NB4 (cell line): ENCODE results near the gene ADCYAP1R1.

Experiments used
- DNase-seq: peaks from one replicate; pipeline ENCODE4 v3.0.0; 2010; ENCODE audit warnings: low read depth
- H3K4me3 ChIP-seq: one replicate; pipeline ENCODE4 v1.5.1; 2011; ENCODE audit warnings: mild to moderate bottlenecking, low read depth, low read length, moderate library complexity
- MYC ChIP-seq: IDR thresholded peaks from 2 replicates; pipeline ENCODE4 v1.6.1; 2011; ENCODE audit warnings: low read depth, low read length
- POLR2A ChIP-seq: IDR thresholded peaks from 2 replicates; pipeline ENCODE4 v1.6.1; 2011; ENCODE audit warnings: mild to moderate bottlenecking; ENCODE audit not compliant: insufficient read length; ENCODE audit errors: extremely low read depth
- TF ChIP-seq, protein P1 (sequence below): IDR thresholded peaks from 2 replicates; pipeline ENCODE4 v1.6.1; 2011; ENCODE audit warnings: low read depth, low read length
- TF ChIP-seq, protein P2 (sequence below): IDR thresholded peaks from one replicate; pipeline ENCODE4 v1.5.1; 2012; ENCODE audit warnings: low read depth, low read length

ADCYAP1R1 gene

DNA sequence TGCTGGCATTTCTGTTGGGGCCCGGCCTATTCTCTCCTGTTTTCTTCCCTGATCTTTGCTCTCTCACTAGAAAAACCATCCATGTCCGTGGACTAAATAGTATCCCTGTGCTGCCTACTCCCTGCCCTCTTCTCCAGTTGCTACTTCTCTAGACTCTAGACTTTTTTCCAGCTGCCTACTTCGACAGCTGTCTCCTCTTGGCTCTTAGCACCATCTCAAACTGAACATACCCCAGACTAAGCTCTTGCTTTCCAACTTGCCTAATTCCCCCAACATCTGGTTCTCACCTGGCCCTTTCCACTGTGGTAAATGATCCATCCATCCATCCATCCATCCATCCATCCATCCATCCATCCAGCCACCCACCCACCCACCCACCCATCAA is 19.5 kb downstream of the ADCYAP1R1 start:
- H3K4me3 ChIP-seq = no peak overlapping the region
- TF ChIP-seq, protein P1, sequence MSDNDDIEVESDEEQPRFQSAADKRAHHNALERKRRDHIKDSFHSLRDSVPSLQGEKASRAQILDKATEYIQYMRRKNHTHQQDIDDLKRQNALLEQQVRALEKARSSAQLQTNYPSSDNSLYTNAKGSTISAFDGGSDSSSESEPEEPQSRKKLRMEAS = no peak
- TF ChIP-seq MYC = no peak
- TF ChIP-seq, protein P2, sequence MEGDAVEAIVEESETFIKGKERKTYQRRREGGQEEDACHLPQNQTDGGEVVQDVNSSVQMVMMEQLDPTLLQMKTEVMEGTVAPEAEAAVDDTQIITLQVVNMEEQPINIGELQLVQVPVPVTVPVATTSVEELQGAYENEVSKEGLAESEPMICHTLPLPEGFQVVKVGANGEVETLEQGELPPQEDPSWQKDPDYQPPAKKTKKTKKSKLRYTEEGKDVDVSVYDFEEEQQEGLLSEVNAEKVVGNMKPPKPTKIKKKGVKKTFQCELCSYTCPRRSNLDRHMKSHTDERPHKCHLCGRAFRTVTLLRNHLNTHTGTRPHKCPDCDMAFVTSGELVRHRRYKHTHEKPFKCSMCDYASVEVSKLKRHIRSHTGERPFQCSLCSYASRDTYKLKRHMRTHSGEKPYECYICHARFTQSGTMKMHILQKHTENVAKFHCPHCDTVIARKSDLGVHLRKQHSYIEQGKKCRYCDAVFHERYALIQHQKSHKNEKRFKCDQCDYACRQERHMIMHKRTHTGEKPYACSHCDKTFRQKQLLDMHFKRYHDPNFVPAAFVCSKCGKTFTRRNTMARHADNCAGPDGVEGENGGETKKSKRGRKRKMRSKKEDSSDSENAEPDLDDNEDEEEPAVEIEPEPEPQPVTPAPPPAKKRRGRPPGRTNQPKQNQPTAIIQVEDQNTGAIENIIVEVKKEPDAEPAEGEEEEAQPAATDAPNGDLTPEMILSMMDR = no peak
- TF ChIP-seq POLR2A = no peak
- DNase-seq = no peak

DNA sequence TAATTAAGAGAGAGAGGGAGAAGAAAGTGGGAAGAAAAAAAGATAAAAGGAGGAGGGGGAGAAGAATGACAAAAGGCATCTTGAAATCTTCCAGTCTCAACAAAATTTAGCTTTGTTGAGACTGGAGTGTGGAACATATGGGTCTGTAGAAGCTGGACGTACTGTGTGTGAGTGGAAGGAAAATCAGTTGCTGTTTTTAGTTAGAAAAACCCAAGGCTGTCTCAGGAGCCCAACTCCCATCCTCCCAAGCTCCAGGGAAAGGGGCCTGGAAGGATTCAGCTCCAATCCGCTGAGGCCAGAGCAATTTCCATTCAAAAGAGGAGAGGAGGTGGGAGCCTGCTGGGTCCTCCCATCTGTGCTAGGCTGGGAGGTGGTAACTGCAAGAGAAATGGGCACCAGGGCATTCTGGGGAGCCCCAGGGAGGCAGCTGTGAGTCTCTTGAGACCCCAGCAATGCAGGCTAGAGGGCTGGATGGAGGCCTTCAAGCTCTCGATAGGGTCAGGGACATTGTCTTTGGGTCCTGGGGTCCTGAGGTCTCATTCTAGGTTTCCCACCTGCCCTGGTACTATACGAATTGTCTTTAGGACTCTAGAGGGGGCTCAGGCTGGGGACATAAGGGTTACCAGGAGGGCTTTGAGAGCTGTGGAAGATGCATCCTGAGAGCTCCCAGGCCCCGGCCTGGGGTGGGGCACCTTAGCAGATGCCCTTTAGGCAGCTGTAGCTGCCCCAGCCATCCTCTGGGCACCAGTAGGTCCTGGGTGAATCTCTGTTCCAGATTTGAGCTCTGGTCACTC is 21.4 kb downstream of the ADCYAP1R1 start:
- no peak overlapping the region for H3K4me3 ChIP-seq
- no peak for DNase-seq
- TF ChIP-seq POLR2A (no peak), MYC (no peak)
- TF ChIP-seq, protein P1 = no peak
- TF ChIP-seq, protein P2 = no peak

DNA sequence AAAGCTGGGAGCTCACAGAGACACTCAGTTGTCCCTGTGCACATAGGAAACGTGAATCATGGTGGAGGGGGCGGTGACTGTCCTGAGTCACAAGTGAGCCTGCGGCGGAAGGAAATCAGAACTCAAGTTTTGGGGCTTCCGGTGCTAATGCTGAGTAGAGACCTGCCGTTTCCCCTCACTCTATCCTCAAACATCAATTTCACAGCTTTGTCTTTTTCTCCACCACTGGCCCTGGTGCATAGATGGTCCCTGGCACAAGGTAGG is 21.9 kb downstream of the ADCYAP1R1 start:
- DNase-seq = peak; percentile 23
- H3K4me3 ChIP-seq = no peak overlapping the region
- TF ChIP-seq, protein P1 = no peak
- no peak for TF ChIP-seq MYC
- no peak for TF ChIP-seq POLR2A
- TF ChIP-seq, protein P2 = no peak

DNA sequence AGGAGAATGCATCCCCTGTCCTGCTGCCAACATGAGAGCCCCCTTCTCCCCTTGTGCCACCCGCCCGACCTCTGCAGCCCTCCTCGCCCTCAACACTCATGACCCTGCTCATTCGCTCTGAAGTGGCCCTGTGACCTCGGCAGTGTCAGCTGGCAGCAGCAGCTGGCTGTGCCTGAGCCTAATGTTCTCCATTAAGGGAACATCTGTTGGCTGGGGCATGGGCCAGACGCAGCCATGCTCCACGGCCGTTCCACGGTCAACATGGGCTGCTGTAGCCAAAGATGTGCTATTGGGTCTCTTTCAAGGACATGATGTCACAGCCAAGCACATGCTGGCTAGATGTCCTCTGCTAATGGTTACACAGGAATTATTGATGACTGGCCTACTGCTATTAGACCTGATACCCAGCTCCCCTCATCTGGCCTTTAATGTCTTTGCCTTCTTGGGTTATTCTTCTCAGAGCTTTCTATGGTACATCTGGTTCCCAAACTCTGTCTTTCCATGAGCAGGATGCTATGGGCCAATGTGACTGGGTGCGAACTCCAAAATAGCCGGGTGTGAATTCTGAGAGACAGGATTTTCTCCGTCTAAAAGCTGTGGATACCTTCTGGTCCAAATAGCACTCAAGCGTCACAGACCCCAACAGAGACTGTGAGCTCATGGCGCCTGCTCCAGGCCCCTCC is 22.4 kb downstream of the ADCYAP1R1 start:
- TF ChIP-seq MYC (no peak), POLR2A (no peak)
- TF ChIP-seq, protein P1 = no peak
- TF ChIP-seq, protein P2 = no peak
- no peak for DNase-seq
- H3K4me3 ChIP-seq = no peak overlapping the region

DNA sequence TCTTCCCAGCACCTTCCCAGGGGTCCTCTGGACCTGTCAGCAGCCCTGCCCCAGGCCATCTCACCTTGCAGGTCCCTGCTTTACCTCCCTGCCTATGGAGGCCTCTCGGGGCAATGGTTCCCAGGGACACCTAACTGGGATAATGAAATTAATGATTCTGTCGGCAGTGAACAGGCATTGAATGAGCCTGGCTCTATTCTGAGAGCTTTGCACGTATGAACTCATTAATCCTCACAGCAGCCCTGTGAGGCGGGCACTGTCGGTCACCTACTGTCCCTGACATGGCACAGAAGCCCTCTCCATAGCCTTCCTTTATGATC is 22.9 kb downstream of the ADCYAP1R1 start:
- no peak for TF ChIP-seq MYC
- TF ChIP-seq, protein P1 = no peak
- TF ChIP-seq, protein P2 = no peak
- no peak overlapping the region for H3K4me3 ChIP-seq

DNA sequence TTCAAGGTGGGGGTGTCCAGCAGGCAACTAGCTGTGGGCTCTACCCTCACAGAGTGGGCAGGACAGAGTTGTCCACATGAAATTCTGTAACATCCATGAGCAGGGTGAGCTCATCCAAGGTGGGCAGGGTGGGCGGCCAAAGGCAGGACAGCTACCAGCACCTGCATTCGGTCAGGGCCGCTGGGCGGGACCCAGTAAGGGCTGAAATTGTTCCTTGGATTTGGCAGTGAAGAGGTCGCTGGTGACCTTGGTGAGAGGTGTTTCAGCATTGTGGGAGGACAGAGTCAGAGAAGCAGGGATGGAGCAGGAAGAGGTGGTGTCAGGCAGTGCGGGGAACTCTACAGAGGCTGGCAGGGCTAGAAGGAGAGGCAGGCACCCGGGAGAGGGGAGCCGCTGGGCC is 23.9 kb downstream of the ADCYAP1R1 start:
- TF ChIP-seq, protein P1 = no peak
- TF ChIP-seq POLR2A (no peak), MYC (no peak)
- TF ChIP-seq, protein P2 = no peak
- no peak overlapping the region for H3K4me3 ChIP-seq
- no peak for DNase-seq

More for the DNA sequence above, 22.9 kb downstream of the ADCYAP1R1 start:
- DNase-seq = no peak
